Liver (tissue), 9 donors: ENCODE data around the gene FRMD5. TPM values are rescaled to one million over a fixed set of nuclear protein-coding genes. Genes with fewer than 3 reads are reported as not detected.

Experiments
- DNase-seq: peaks from one replicate; pipeline ENCODE4 v3.0.0-alpha.2; 2017; ENCODE audit warnings: low spot score
- H3K27ac ChIP-seq, 2 donors: one replicate each; pipeline ENCODE4 v1.7.0; 2013; ENCODE audit warnings: inconsistent platforms in 2 of 2, low read length in 2 of 2, control low read depth in 1 of 2, low read depth in 1 of 2, mild to moderate bottlenecking in 1 of 2
- H3K27me3 ChIP-seq, 4 donors: one replicate each; pipeline versions ENCODE4 v1.6.1 to v1.7.0; 2013; ENCODE audit warnings: low read length in 3 of 4, inconsistent platforms in 1 of 4, mild to moderate bottlenecking in 1 of 4, moderate library complexity in 1 of 4; ENCODE audit not compliant: control insufficient read depth in 4 of 4, insufficient read depth in 4 of 4
- H3K36me3 ChIP-seq, 4 donors: one replicate each; pipeline versions ENCODE4 v1.6.1 to v1.7.0; 2013; ENCODE audit warnings: low read length in 3 of 4, mild to moderate bottlenecking in 3 of 4, low read depth in 1 of 4, moderate library complexity in 1 of 4; ENCODE audit not compliant: control insufficient read depth in 4 of 4, insufficient read depth in 3 of 4
- H3K4me1 ChIP-seq, 4 donors: one replicate each; pipeline versions ENCODE4 v1.6.1 to v1.7.0; 2013; ENCODE audit warnings: low read length in 3 of 4, mild to moderate bottlenecking in 3 of 4, moderate library complexity in 1 of 4; ENCODE audit not compliant: control insufficient read depth in 4 of 4, insufficient read depth in 4 of 4
- H3K4me3 ChIP-seq, 3 donors: one replicate each; pipeline versions ENCODE4 v1.6.1 to v1.7.0; 2013; ENCODE audit warnings: low read length in 3 of 3, control low read depth in 1 of 3, low read depth in 1 of 3, mild to moderate bottlenecking in 1 of 3
- H3K9ac ChIP-seq, 2 donors: one replicate each; pipeline ENCODE4 v1.7.0; 2013; ENCODE audit warnings: low read length in 2 of 2, mild to moderate bottlenecking in 2 of 2, moderate library complexity in 2 of 2, control low read depth in 1 of 2, low read depth in 1 of 2
- H3K9me3 ChIP-seq, 4 donors: one replicate each; pipeline versions ENCODE4 v1.6.1 to v1.7.0; 2013; ENCODE audit warnings: low read length in 3 of 4; ENCODE audit not compliant: control insufficient read depth in 4 of 4
- EGR1 ChIP-seq, 2 donors: IDR thresholded peaks; 2 replicates each; pipeline ENCODE4 v1.6.1; 2016 to 2018; ENCODE audit warnings: antibody characterized with exemption in 2 of 2, low read depth in 2 of 2
- FOXA1 ChIP-seq: IDR thresholded peaks from 2 replicates; pipeline ENCODE4 v1.6.1; 2016; ENCODE audit warnings: antibody characterized with exemption
- GABPA ChIP-seq, 2 donors: IDR thresholded peaks in 1 of 2; conservative IDR thresholded peaks in 1 of 2; 2 replicates each; pipeline ENCODE4 v1.6.1; 2016; ENCODE audit warnings: antibody characterized with exemption in 2 of 2, mild to moderate bottlenecking in 1 of 2, moderate library complexity in 1 of 2
- HNF4A ChIP-seq, 2 donors: conservative IDR thresholded peaks; 2 replicates each; pipeline ENCODE4 v1.6.1; 2016; ENCODE audit warnings: antibody characterized with exemption in 2 of 2, mild to moderate bottlenecking in 2 of 2
- HNF4G ChIP-seq: IDR thresholded peaks from 2 replicates; pipeline ENCODE4 v1.6.1; 2016; ENCODE audit warnings: antibody characterized with exemption
- JUND ChIP-seq, 2 donors: IDR thresholded peaks; 2 replicates each; pipeline ENCODE4 v1.6.1; 2016; ENCODE audit warnings: antibody characterized with exemption in 2 of 2
- RAD21 ChIP-seq, 2 donors: IDR thresholded peaks; 2 replicates each; pipeline ENCODE4 v1.6.1; 2016; ENCODE audit warnings: antibody characterized with exemption in 2 of 2, mild to moderate bottlenecking in 2 of 2
- RXRA ChIP-seq, 2 donors: IDR thresholded peaks; 2 replicates each; pipeline ENCODE4 v1.6.1; 2017 to 2018; ENCODE audit warnings: antibody characterized with exemption in 2 of 2, mild to moderate bottlenecking in 1 of 2
- SP1 ChIP-seq: IDR thresholded peaks from 2 replicates; pipeline ENCODE4 v1.6.1; 2018; ENCODE audit warnings: antibody characterized with exemption, mild to moderate bottlenecking
- TAF1 ChIP-seq: conservative IDR thresholded peaks from 2 replicates; pipeline ENCODE4 v1.6.1; 2016; ENCODE audit warnings: antibody characterized with exemption, mild to moderate bottlenecking
- YY1 ChIP-seq: IDR thresholded peaks from 2 replicates; pipeline ENCODE4 v1.6.1; 2016; ENCODE audit warnings: antibody characterized with exemption, mild to moderate bottlenecking
- WGBS: extraction: QIAGEN DNeasy Blood & Tissue Kit; methylation state at CpG from one replicate; pipeline ENCODE4 v1.1.7; 2013; 5-methylcytosine and 5-hydroxymethylcytosine counted together
- polyA plus RNA-seq, 2 donors: library from polyadenylated mRNA; stranded (reverse) in 1 of 2; unstranded in 1 of 2; fragments of 200-250 nt in 1 of 2; fragments of >200 nt in 1 of 2; fragmentation: Nextera tagmentation in 1 of 2; extraction: Ambion mirVana in 1 of 2; gene quantifications; one replicate each; pipeline versions ENCODE4 v1.2.1 to v1.2.3, GENCODE V29; 2013 to 2015
- total RNA-seq, 2 donors: library from RNA; depleted of rRNA; stranded (reverse); fragments of >200 nt; gene quantifications; one replicate each; pipeline ENCODE4 v1.2.3, GENCODE V29; 2014
- TF ChIP-seq, protein P1 (sequence below): fragments of 150-350 bp; IDR thresholded peaks from 2 replicates; pipeline ENCODE4 v1.5.1; 2017; ENCODE audit warnings: improper control_type of control experiment, low read depth, low read length; ENCODE audit not compliant: missing input control
- TF ChIP-seq, protein P2 (sequence below): IDR thresholded peaks from 2 replicates; pipeline ENCODE4 v1.6.1; 2016; ENCODE audit warnings: antibody characterized with exemption
- TF ChIP-seq, protein P3 (sequence below): IDR thresholded peaks from 2 replicates; pipeline ENCODE4 v1.6.1; 2016; ENCODE audit warnings: antibody characterized with exemption, mild to moderate bottlenecking
- TF ChIP-seq, protein P4 (sequence below): IDR thresholded peaks from 2 replicates; pipeline ENCODE4 v1.6.1; 2016; ENCODE audit warnings: antibody characterized with exemption
- donor health status: healthy.
- donor health status: healthy.
- donor health status: healthy.
- donor health status: healthy.
- donor health status: healthy.

The FRMD5 gene
- total and polyA plus RNA-seq, 4 donors: 0.01 to 0.25 TPM; not detected in 2

DNA sequence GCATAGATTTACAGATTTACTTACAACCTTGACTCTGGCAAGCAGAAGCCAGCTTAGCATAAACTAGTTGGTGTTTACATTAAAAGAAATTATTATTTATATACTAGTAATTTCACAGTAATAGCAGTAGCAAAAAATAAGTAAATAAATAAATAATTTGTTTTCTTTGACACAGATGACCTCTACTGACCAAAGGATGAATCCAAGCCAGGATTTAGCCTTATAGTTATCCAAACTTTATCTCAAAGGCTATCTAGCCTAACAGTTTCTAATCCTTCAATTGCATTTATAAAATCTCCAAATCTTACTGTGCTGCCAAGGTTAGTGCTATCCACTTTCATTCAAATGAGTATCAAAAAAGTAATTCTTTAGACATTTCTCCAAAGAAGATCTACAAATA is 64.3 kb downstream of the FRMD5 start:
- no peak for TF ChIP-seq RAD21 (IDR thresholded peaks at IDR 0.05)
- no peak for TF ChIP-seq HNF4G
- no peak for TF ChIP-seq RXRA (IDR thresholded peaks at IDR 0.05)
- TF ChIP-seq HNF4A (conservative IDR thresholded peaks at IDR 0.05): no peak
- TF ChIP-seq, protein P1, sequence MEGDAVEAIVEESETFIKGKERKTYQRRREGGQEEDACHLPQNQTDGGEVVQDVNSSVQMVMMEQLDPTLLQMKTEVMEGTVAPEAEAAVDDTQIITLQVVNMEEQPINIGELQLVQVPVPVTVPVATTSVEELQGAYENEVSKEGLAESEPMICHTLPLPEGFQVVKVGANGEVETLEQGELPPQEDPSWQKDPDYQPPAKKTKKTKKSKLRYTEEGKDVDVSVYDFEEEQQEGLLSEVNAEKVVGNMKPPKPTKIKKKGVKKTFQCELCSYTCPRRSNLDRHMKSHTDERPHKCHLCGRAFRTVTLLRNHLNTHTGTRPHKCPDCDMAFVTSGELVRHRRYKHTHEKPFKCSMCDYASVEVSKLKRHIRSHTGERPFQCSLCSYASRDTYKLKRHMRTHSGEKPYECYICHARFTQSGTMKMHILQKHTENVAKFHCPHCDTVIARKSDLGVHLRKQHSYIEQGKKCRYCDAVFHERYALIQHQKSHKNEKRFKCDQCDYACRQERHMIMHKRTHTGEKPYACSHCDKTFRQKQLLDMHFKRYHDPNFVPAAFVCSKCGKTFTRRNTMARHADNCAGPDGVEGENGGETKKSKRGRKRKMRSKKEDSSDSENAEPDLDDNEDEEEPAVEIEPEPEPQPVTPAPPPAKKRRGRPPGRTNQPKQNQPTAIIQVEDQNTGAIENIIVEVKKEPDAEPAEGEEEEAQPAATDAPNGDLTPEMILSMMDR: no peak
- TF ChIP-seq FOXA1: no peak
- TF ChIP-seq, protein P2, sequence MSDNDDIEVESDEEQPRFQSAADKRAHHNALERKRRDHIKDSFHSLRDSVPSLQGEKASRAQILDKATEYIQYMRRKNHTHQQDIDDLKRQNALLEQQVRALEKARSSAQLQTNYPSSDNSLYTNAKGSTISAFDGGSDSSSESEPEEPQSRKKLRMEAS: no peak
- no peak for TF ChIP-seq JUND (IDR thresholded peaks at IDR 0.05)
- TF ChIP-seq, protein P3, sequence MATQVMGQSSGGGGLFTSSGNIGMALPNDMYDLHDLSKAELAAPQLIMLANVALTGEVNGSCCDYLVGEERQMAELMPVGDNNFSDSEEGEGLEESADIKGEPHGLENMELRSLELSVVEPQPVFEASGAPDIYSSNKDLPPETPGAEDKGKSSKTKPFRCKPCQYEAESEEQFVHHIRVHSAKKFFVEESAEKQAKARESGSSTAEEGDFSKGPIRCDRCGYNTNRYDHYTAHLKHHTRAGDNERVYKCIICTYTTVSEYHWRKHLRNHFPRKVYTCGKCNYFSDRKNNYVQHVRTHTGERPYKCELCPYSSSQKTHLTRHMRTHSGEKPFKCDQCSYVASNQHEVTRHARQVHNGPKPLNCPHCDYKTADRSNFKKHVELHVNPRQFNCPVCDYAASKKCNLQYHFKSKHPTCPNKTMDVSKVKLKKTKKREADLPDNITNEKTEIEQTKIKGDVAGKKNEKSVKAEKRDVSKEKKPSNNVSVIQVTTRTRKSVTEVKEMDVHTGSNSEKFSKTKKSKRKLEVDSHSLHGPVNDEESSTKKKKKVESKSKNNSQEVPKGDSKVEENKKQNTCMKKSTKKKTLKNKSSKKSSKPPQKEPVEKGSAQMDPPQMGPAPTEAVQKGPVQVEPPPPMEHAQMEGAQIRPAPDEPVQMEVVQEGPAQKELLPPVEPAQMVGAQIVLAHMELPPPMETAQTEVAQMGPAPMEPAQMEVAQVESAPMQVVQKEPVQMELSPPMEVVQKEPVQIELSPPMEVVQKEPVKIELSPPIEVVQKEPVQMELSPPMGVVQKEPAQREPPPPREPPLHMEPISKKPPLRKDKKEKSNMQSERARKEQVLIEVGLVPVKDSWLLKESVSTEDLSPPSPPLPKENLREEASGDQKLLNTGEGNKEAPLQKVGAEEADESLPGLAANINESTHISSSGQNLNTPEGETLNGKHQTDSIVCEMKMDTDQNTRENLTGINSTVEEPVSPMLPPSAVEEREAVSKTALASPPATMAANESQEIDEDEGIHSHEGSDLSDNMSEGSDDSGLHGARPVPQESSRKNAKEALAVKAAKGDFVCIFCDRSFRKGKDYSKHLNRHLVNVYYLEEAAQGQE: no peak
- TF ChIP-seq SP1: no peak
- no peak for TF ChIP-seq TAF1
- TF ChIP-seq, protein P4, sequence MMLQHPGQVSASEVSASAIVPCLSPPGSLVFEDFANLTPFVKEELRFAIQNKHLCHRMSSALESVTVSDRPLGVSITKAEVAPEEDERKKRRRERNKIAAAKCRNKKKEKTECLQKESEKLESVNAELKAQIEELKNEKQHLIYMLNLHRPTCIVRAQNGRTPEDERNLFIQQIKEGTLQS: no peak
- TF ChIP-seq YY1: no peak
- Histone ChIP-seq H3K9ac (no peak overlapping the region), H3K4me1 (no peaks in the 10 kb centered on the region), H3K27ac (no peak overlapping the region), H3K9me3 (no peaks in the 10 kb centered on the region), H3K36me3 (no peaks in the 10 kb centered on the region), H3K27me3 (no peaks in the 10 kb centered on the region), H3K4me3 (no peak overlapping the region)
- no peak for DNase-seq

DNA sequence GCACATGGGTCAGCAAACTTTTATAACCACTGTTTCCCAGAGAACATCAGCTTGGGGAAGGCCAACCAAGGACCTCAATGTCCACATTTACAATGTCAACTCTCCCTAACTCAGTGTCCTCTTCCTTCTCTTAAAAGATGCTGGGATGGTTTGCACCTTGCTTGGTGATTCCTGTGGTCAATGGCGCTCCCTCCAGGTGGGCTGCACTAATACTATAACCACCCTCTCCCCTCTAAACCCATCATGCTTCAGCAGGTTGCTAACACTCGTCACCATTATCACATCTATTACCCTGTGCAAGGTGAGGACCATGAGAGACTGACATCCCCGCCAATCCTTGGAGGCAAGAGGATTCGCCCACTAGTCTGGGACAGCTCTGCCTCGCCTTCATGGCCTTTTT is 65.2 kb downstream of the FRMD5 start:
- TF ChIP-seq RXRA (IDR thresholded peaks at IDR 0.05): no peak
- no peaks in the 10 kb centered on the region for H3K27me3 ChIP-seq
- H3K9me3 ChIP-seq: no peaks in the 10 kb centered on the region
- H3K4me3 ChIP-seq: no peak overlapping the region
- H3K9ac ChIP-seq: no peak overlapping the region
- no peaks in the 10 kb centered on the region for H3K4me1 ChIP-seq
- no peak overlapping the region for H3K27ac ChIP-seq
- H3K36me3 ChIP-seq: no peaks in the 10 kb centered on the region
- no peak for DNase-seq
- WGBS: 73% methylated on average over 5 of the region's 5 CpGs

DNA sequence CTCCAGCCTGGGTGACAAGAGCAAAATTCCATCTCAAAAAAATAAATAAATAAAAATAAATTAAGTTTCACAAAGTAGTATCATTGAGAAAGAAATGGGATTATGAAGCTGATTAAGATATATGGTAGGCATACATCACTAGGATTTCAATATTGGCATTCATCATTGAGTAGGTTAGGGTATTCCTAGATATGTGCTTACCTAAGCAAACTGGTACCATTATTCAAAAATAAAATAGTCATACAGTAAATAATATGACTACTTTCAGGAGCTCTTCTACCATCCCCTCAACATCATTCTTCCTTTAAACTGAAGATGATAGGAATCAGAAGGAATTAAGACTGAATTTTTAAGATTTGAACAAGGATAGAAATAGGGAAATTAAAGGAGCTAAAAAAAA is 66.6 kb downstream of the FRMD5 start:
- no peak for DNase-seq
- H3K9ac ChIP-seq: no peak overlapping the region
- no peak overlapping the region for H3K4me3 ChIP-seq
- no peaks in the 10 kb centered on the region for H3K4me1 ChIP-seq
- H3K27ac ChIP-seq: no peak overlapping the region
- H3K9me3 ChIP-seq: no peaks in the 10 kb centered on the region
- H3K27me3 ChIP-seq: no peaks in the 10 kb centered on the region
- no peaks in the 10 kb centered on the region for H3K36me3 ChIP-seq
- TF ChIP-seq, protein P1: no peak
- no peak for TF ChIP-seq GABPA (IDR thresholded peaks at IDR 0.05 in 1 of 2, conservative IDR thresholded peaks at IDR 0.05 in 1 of 2)
- no peak for TF ChIP-seq HNF4G
- TF ChIP-seq, protein P4: no peak
- no peak for TF ChIP-seq EGR1 (IDR thresholded peaks at IDR 0.05; ENCODE audit: low read depth in 2 of 2)
